ENCODE measurements around the gene IRF2BP2. TPM values are rescaled to one million over a fixed set of nuclear protein-coding genes. Genes with fewer than 3 reads are reported as not detected.
A peak's percentile ranks its signal among the peaks of the same experiment; 100 is the strongest.

The IRF2BP2 gene
- total RNA-seq, result 100 to 1,000 TPM; 111 to 124 TPM

DNA sequence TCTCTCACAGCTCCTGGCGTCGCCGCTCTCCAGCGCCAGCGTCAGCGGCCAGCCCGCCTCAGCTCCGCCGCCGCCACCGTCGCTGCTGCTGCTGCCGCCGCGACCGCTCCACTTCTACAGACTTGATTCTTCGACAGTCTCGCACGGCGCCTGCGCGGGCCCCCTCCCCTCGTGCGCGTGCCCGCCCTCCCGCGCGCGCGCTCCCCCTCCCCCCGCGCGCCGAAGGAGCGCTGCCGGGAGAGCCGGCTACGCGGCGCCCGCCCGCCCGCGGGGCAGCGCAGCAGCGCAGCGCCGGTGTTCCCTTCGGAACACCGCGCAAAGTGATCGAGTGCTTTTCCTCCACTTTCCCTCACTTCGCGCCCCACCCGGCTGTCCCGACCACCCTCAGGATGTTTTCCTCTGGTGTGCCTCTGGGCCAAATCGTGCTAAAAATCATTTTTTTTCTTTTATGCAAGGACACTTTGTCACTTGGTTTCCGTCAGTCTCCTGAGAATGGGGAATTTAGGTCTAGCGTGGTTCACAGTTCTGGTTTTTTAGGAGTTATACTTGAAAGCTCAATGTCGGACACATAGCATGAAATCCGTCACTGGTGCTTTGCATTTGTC, at the start of gene IRF2BP2:
Gene IRF2BP2, minus strand, starts transcription at position 118 of the 605 bp plus-strand sequence. CDS start 684 bp downstream, outside the sequence.
- H3K27me3 ChIP-seq (replicated peaks; ENCODE audit: insufficient read depth), result no peaks in the 10 kb centered on the region
- peak; percentile 81 for DNase-seq (ENCODE audit: low spot score)
- H3K27ac ChIP-seq, result peak within 1 kb of the TSS; percentile 100
- peaks cover 9% of the 10 kb centered on the region for H3K4me1 ChIP-seq (replicated peaks)
- peak within 1 kb of the TSS; percentile 81 to 85 for H3K4me3 ChIP-seq
- intact Hi-C loops (cut with DNase I), result loop anchor here (1.0 to 5.0 kb wide), 4 partner anchors 115 to 387 kb away; no protein-coding TSS in a partner anchor
- H3K9me3 ChIP-seq, result no peaks in the 10 kb centered on the region
- H3K36me3 ChIP-seq, result peaks cover 0 to 9% of the 10 kb centered on the region in 2 donors
- under 1% methylated on average over 46 of the region's 62 CpGs for WGBS
- TF ChIP-seq POLR2A (IDR thresholded peaks at IDR 0.05) (peak; percentile 89), POLR2AphosphoS5 (IDR thresholded peaks at IDR 0.05) (peak; percentile 68)
- TF ChIP-seq, protein P1, sequence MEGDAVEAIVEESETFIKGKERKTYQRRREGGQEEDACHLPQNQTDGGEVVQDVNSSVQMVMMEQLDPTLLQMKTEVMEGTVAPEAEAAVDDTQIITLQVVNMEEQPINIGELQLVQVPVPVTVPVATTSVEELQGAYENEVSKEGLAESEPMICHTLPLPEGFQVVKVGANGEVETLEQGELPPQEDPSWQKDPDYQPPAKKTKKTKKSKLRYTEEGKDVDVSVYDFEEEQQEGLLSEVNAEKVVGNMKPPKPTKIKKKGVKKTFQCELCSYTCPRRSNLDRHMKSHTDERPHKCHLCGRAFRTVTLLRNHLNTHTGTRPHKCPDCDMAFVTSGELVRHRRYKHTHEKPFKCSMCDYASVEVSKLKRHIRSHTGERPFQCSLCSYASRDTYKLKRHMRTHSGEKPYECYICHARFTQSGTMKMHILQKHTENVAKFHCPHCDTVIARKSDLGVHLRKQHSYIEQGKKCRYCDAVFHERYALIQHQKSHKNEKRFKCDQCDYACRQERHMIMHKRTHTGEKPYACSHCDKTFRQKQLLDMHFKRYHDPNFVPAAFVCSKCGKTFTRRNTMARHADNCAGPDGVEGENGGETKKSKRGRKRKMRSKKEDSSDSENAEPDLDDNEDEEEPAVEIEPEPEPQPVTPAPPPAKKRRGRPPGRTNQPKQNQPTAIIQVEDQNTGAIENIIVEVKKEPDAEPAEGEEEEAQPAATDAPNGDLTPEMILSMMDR (IDR thresholded peaks at IDR 0.05), result peak in 1 of 4 experiments; percentile 15

DNA sequence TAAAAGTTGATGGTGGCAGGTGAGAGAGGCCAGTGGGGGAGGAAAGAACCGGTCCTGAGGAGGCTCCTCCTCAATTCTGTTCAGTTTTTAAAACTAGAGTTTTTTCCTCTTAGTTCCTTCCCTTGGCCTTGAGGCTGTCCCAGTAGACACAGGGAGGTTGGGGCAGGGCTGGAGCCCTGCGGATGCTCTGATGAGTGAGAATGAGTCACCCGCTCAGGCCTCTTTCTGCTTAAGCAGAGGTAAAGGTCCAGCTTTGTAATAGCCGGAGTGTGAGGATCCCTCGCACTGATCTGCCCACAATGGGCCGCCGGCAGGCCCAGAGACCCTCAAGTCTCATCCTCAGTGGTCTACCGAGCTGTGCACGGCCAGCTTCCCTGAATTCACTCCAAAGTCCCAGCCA, 49.6 kb upstream of the IRF2BP2 start:
- H3K27ac ChIP-seq, result no peak overlapping the region

GRCh38 chr1:234658138-234658537, 48.2 kb upstream of the IRF2BP2 start:
- DNase-seq (ENCODE audit: low spot score), result peak; percentile 54
- peak overlapping the region; percentile 44 to 57 for H3K27ac ChIP-seq
- intact Hi-C loops (cut with DNase I), result no loop called here
- H3K4me1 ChIP-seq (replicated peaks), result peaks cover 3% of the 10 kb centered on the region
- 56% methylated on average over 3 of the region's 3 CpGs for WGBS
- H3K9me3 ChIP-seq, result no peaks in the 10 kb centered on the region
- TF ChIP-seq, protein P1 (IDR thresholded peaks at IDR 0.05), result no peak
- TF ChIP-seq POLR2A (IDR thresholded peaks at IDR 0.05) (no peak), POLR2AphosphoS5 (IDR thresholded peaks at IDR 0.05) (peak; percentile 33)
- no peak overlapping the region for H3K4me3 ChIP-seq
- H3K36me3 ChIP-seq, result no peaks in the 10 kb centered on the region
- no peaks in the 10 kb centered on the region for H3K27me3 ChIP-seq (replicated peaks; ENCODE audit: insufficient read depth)

More for the DNA sequence above, 49.6 kb upstream of the IRF2BP2 start:
- H3K9me3 ChIP-seq, result no peaks in the 10 kb centered on the region
- 92% methylated on average over 9 of the region's 9 CpGs for WGBS
- no peak overlapping the region for H3K4me3 ChIP-seq
- no peaks in the 10 kb centered on the region for H3K36me3 ChIP-seq
- no peaks in the 10 kb centered on the region for H3K27me3 ChIP-seq (replicated peaks; ENCODE audit: insufficient read depth)
- intact Hi-C loops (cut with DNase I), result no loop called here
- peaks cover 3% of the 10 kb centered on the region for H3K4me1 ChIP-seq (replicated peaks)
- DNase-seq (ENCODE audit: low spot score), result no peak
- TF ChIP-seq POLR2AphosphoS5 (IDR thresholded peaks at IDR 0.05) (no peak), POLR2A (IDR thresholded peaks at IDR 0.05) (no peak)
- TF ChIP-seq, protein P1 (IDR thresholded peaks at IDR 0.05), result no peak

DNA sequence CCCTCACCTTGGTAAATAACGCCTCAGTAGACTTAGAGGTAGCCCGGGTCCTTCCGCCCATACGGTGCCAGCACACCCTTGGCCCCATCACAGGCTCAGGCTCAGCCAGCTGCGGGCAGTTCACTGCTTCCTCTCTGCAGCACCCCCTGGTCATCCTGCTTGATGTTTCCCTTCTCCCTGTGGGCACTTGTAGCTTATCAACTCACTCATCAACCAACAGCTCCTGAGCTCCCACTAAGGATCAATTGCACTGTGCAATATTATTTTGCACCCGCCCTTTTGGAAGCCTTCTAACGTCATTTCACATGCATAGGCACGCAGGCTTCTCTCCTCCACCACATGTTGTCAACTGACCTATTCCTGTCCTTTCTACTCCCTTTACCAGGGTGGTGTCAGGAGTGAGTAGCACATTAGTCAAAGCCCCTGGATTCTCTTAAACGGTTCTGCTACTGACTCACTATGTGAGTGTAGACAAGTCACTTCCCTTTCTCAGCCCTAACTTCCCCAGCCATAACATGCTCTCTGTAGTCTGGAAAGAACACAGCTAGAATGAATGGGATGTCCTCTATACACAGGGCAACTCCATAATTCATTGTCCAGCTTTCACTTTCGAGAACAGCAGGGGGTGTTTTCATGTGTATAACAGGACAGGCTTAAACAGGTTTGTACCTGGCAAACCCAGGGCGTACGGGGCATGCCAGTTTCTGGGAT, 47.1 kb upstream of the IRF2BP2 start:
- Histone ChIP-seq H3K27me3 (replicated peaks; ENCODE audit: insufficient read depth) (no peaks in the 10 kb centered on the region), H3K36me3 (no peaks in the 10 kb centered on the region), H3K4me3 (no peak overlapping the region), H3K4me1 (replicated peaks) (peaks cover 3% of the 10 kb centered on the region), H3K9me3 (no peaks in the 10 kb centered on the region), H3K27ac (peak overlapping the region; percentile 44 to 57)
- intact Hi-C loops (cut with DNase I), result no loop called here
- peak; percentile 63 for DNase-seq (ENCODE audit: low spot score)
- no peak for TF ChIP-seq POLR2A (IDR thresholded peaks at IDR 0.05)
- TF ChIP-seq, protein P1 (IDR thresholded peaks at IDR 0.05), result peak in 1 of 4 experiments; percentile 15
- TF ChIP-seq POLR2AphosphoS5 (IDR thresholded peaks at IDR 0.05), result peak; percentile 68
- 45% methylated on average over 12 of the region's 12 CpGs for WGBS
